Smooth muscle cell (in vitro differentiated cells): Measurements from ENCODE around the gene BTBD19. TPM values are rescaled to one million over a fixed set of nuclear protein-coding genes. Genes with fewer than 3 reads are reported as not detected.
"Not testable (repeated sequence)": the region's sequence is repeated elsewhere in the genome, so short reads cannot be mapped to it uniquely, and the experiment has no call there.

Source experiments
- DNase-seq: peaks from one replicate; lab custom pipeline; 2025; ENCODE audit not compliant: unreplicated experiment; lab: John Stamatoyannopoulos, UW
- H2AFZ ChIP-seq: fragments of 200-600 bp; sonication (generic); 2 replicates; pipeline ENCODE4 v1.6.0; 2016; ENCODE audit warnings: antibody characterized with exemption, low read depth, mild to moderate bottlenecking
- H3F3A ChIP-seq: fragments of 200-600 bp; sonication (generic); 2 replicates; pipeline ENCODE4 v1.6.0; 2017; ENCODE audit warnings: antibody characterized with exemption, low read depth
- H3K27ac ChIP-seq: fragments of 200-600 bp; sonication (generic); 2 replicates; pipeline ENCODE4 v1.5.1; 2016; ENCODE audit warnings: low read depth, mild to moderate bottlenecking
- H3K27me3 ChIP-seq: fragments of 200-600 bp; sonication (generic); 2 replicates; pipeline ENCODE4 v1.6.1; 2016; ENCODE audit warnings: low read depth, mild to moderate bottlenecking
- H3K36me3 ChIP-seq: fragments of 200-600 bp; sonication (generic); 2 replicates; pipeline ENCODE4 v1.5.1; 2016; ENCODE audit warnings: low read depth
- H3K4me1 ChIP-seq: fragments of 200-600 bp; sonication (generic); 2 replicates; pipeline ENCODE4 v1.5.1; 2016; ENCODE audit warnings: low read depth
- H3K4me2 ChIP-seq: fragments of 200-600 bp; sonication (generic); 2 replicates; pipeline ENCODE4 v1.6.0; 2016; ENCODE audit warnings: mild to moderate bottlenecking
- H3K4me3 ChIP-seq: fragments of 200-600 bp; sonication (generic); 2 replicates; pipeline ENCODE4 v1.5.1; 2016; ENCODE audit warnings: mild to moderate bottlenecking
- H3K79me2 ChIP-seq: fragments of 200-600 bp; sonication (generic); 2 replicates; pipeline ENCODE4 v1.6.0; 2016; ENCODE audit warnings: low read depth, mild to moderate bottlenecking
- H3K9ac ChIP-seq: fragments of 200-600 bp; sonication (generic); 2 replicates; pipeline ENCODE4 v1.6.0; 2016; ENCODE audit warnings: low read depth
- H3K9me3 ChIP-seq: fragments of 200-600 bp; sonication (generic); replicated peaks from 2 replicates; pipeline ENCODE4 v1.5.1; 2016; ENCODE audit warnings: low read depth
- H4K20me1 ChIP-seq: fragments of 200-600 bp; sonication (generic); 2 replicates; pipeline ENCODE4 v1.6.0; 2016; ENCODE audit warnings: low read depth
- CTCF ChIP-seq: fragments of 200-600 bp; sonication (generic); IDR thresholded peaks from 2 replicates; pipeline ENCODE4 v1.5.1; 2017; ENCODE audit warnings: borderline replicate concordance, mild to moderate bottlenecking, antibody characterized with exemption; ENCODE audit not compliant: insufficient read depth, poor library complexity, severe bottlenecking
- WGBS: methylation state at CpG from one replicate; pipeline ENCODE4 v1.1.7; 2016; ENCODE audit warnings: low lambda C conversion rate; 5-methylcytosine and 5-hydroxymethylcytosine counted together
- polyA plus RNA-seq: library from polyadenylated mRNA; unstranded; fragments of >200 nt; fragmentation: Nextera tagmentation; extraction: Ambion mirVana; gene quantifications from 2 replicates; pipeline ENCODE4 v1.2.1, GENCODE V29; 2016
- total RNA-seq: library from RNA; depleted of rRNA; stranded (reverse); fragments of >200 nt; gene quantifications from 2 replicates; pipeline ENCODE4 v1.2.3, GENCODE V29; 2014

The BTBD19 gene
- total and polyA plus RNA-seq, 2 experiments from 2014 or later: 11.0 to 11.9 TPM

- Histone ChIP-seq H3F3A (peaks cover 3% of the 10 kb centered on the region), H3K79me2 (no peaks in the 10 kb centered on the region), H3K9me3 (no peaks in the 10 kb centered on the region), H3K9ac (no peak overlapping the region), H2AFZ (no peak overlapping the region), H3K4me1 (peaks cover 15% of the 10 kb centered on the region), H4K20me1 (no peaks in the 10 kb centered on the region), H3K27ac (no peak overlapping the region), H3K36me3 (no peaks in the 10 kb centered on the region), H3K4me2 (no peak overlapping the region), H3K27me3 (no peaks in the 10 kb centered on the region), H3K4me3 (no peak overlapping the region)
- 96% methylated on average over 15 of the region's 15 CpGs for WGBS
- no peak for TF ChIP-seq CTCF
- no peak for DNase-seq
Measured at GRCh38 chr1:44822981-44823451, 14.7 kb downstream of the BTBD19 start.

GRCh38 chr1:44824392-44824791 is 16.1 kb downstream of the BTBD19 start:
- not testable (repeated sequence) for H3K9ac ChIP-seq, DNase-seq, H4K20me1 ChIP-seq, H3K4me2 ChIP-seq, H3K36me3 ChIP-seq, H3K4me3 ChIP-seq, H3K9me3 ChIP-seq, H3K79me2 ChIP-seq, H2AFZ ChIP-seq, H3F3A ChIP-seq, H3K4me1 ChIP-seq, H3K27ac ChIP-seq, H3K27me3 ChIP-seq
- WGBS: 98% methylated on average over 6 of the region's 6 CpGs

GRCh38 chr1:44826375-44827196 is 18.3 kb downstream of the BTBD19 start:
- H3K4me3 ChIP-seq: no peak overlapping the region
- H4K20me1 ChIP-seq: no peaks in the 10 kb centered on the region
- H3K27me3 ChIP-seq: no peaks in the 10 kb centered on the region
- H3K36me3 ChIP-seq: no peaks in the 10 kb centered on the region
- H3K4me1 ChIP-seq: no peaks in the 10 kb centered on the region
- no peaks in the 10 kb centered on the region for H3K79me2 ChIP-seq
- no peaks in the 10 kb centered on the region for H3F3A ChIP-seq
- H3K27ac ChIP-seq: no peak overlapping the region
- H3K9me3 ChIP-seq: no peaks in the 10 kb centered on the region
- H3K9ac ChIP-seq: no peak overlapping the region
- H3K4me2 ChIP-seq: no peak overlapping the region
- H2AFZ ChIP-seq: no peak overlapping the region
- TF ChIP-seq CTCF: no peak
- WGBS: 88% methylated on average over 20 of the region's 24 CpGs
- no peak for DNase-seq

GRCh38 chr1:44827197-44828002 is 19.1 kb downstream of the BTBD19 start:
- Histone ChIP-seq H3K4me2 (no peak overlapping the region), H3K27me3 (no peaks in the 10 kb centered on the region), H3K9me3 (no peaks in the 10 kb centered on the region), H4K20me1 (no peaks in the 10 kb centered on the region), H3K9ac (no peak overlapping the region), H2AFZ (no peak overlapping the region), H3F3A (no peaks in the 10 kb centered on the region), H3K36me3 (no peaks in the 10 kb centered on the region), H3K4me3 (no peak overlapping the region), H3K79me2 (no peaks in the 10 kb centered on the region), H3K4me1 (no peaks in the 10 kb centered on the region), H3K27ac (no peak overlapping the region)
- DNase-seq: no peak
- WGBS: 85% methylated on average over 28 of the region's 28 CpGs
- no peak for TF ChIP-seq CTCF
